RWPE2 (cell line): Measurements from ENCODE around the gene NCAPH2.
A peak's percentile ranks its signal among the peaks of the same experiment; 100 is the strongest.

Experiments
- ATAC-seq: fragments of 200-7000 bp; cut with Tn5 transposase; 3 replicates; pipeline ENCODE4 v1.9.1; 2021; ENCODE audit warnings: low read depth
- DNase-seq: peaks from one replicate; pipeline ENCODE4 v3.0.0-alpha.2; 2020; ENCODE audit warnings: low spot score
- H3K27ac ChIP-seq: fragments of 450-650 bp; 2 replicates; pipeline ENCODE4 v1.5.1; 2017; ENCODE audit warnings: mild to moderate bottlenecking; ENCODE audit not compliant: poor library complexity, severe bottlenecking
- H3K27me3 ChIP-seq: fragments of 250-450 bp; sonication (Bioruptor Pico); 2 replicates; pipeline ENCODE4 v1.5.1; 2021; ENCODE audit warnings: mild to moderate bottlenecking, moderate library complexity; ENCODE audit not compliant: insufficient read depth, poor library complexity, severe bottlenecking
- H3K36me3 ChIP-seq: fragments of 250-450 bp; sonication (Bioruptor Pico); 2 replicates; pipeline ENCODE4 v1.5.1; 2020; ENCODE audit warnings: low read depth, mild to moderate bottlenecking, moderate library complexity
- H3K4me1 ChIP-seq: fragments of 250-450 bp; sonication (Bioruptor Pico); 2 replicates; pipeline ENCODE4 v1.5.1; 2021; ENCODE audit warnings: mild to moderate bottlenecking, moderate library complexity; ENCODE audit not compliant: insufficient read depth, poor library complexity, severe bottlenecking
- H3K4me3 ChIP-seq: fragments of 250-450 bp; sonication (Bioruptor Pico); 2 replicates; pipeline ENCODE4 v1.5.1; 2021; ENCODE audit warnings: mild to moderate bottlenecking, moderate library complexity; ENCODE audit not compliant: severe bottlenecking
- H3K9me3 ChIP-seq: fragments of 250-450 bp; sonication (Bioruptor Pico); 2 replicates; pipeline ENCODE4 v1.5.1; 2021; ENCODE audit warnings: mild to moderate bottlenecking, moderate library complexity; ENCODE audit not compliant: severe bottlenecking
- CTCF ChIP-seq: fragments of 450-650 bp; IDR thresholded peaks from one replicate; pipeline ENCODE4 v1.5.1; 2017; ENCODE audit warnings: mild to moderate bottlenecking, moderate library complexity; ENCODE audit not compliant: poor library complexity, severe bottlenecking

NCAPH2 gene

DNA sequence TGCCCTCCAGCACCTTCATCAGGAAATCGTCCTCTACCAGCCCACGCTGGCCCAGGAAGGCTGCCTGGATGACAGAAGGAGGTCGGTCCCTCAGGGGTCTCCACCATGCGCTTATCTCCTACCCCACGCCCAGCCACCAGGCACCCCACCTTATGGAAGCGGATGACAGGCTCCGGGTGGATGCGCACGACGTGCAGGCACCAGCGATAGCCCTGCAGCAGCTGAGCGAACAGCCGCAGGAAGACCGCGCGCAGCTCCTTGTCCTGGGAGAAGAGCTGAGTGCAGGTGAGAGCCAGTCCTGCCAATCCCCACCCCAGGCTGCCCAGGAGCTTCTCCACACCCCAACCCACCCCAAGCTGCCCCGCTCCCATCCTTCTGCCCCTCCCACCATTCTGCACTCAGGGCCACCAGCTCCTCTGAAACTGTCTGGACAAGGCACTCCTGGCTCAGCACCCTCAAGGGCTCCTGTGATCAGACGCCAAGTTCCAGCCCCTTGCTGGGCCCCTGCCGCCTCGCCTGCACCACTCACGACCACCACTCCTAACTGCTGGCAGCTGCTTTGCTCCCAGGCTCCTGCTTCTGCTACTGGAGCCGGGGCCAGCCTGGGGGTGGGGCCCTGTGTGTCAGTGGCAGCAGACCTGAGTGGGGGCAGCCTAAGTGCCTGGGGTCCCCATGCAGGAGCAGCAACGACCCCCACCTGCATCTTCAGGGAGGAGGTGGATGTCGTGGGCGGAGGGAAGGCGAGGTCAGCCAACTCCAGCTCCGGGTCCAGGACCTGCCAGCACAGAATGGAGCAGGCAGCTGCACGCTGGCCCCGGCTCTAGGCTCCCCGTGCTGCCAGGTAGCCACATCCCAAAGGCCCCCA is 42.7 kb upstream of the NCAPH2 start:
- DNase-seq (no peak), ATAC-seq (no peak)
- Histone ChIP-seq H3K4me1 (peaks cover 12% of the 10 kb centered on the region), H3K27me3 (no peaks in the 10 kb centered on the region), H3K4me3 (no peak overlapping the region), H3K36me3 (peaks cover 55% of the 10 kb centered on the region), H3K9me3 (no peaks in the 10 kb centered on the region), H3K27ac (no peak overlapping the region)
- TF ChIP-seq CTCF, result no peak

DNA sequence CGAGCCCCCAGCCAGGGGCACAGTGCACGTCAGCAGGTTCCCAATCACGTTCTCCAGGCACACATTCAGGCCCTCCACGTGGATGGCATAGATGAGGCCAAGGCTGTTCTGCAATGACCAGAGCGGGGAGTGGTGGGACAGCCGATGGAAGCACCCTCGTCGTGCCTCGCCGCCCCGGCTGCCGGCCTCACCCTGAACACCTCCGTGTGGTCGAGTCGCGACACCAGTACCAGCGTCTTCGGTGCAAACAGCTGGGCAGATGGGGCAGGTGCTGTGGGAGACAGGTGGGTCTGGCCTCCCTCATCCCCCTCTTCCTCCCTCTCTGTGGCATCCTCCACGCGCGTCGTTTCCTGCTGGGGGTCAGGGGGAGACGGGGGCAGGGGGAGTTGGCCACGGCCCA is 40.7 kb upstream of the NCAPH2 start:
- Histone ChIP-seq H3K36me3 (peaks cover 37% of the 10 kb centered on the region), H3K9me3 (no peaks in the 10 kb centered on the region), H3K27me3 (no peaks in the 10 kb centered on the region), H3K27ac (no peak overlapping the region), H3K4me1 (peaks cover 17% of the 10 kb centered on the region), H3K4me3 (no peak overlapping the region)
- DNase-seq (no peak), ATAC-seq (no peak)
- TF ChIP-seq CTCF, result no peak

- H3K27ac ChIP-seq, result no peak overlapping the region
- DNase-seq (no peak), ATAC-seq (no peak)
- no peaks in the 10 kb centered on the region for H3K27me3 ChIP-seq
- H3K36me3 ChIP-seq, result peaks cover 37% of the 10 kb centered on the region
- TF ChIP-seq CTCF, result no peak
- peaks cover 17% of the 10 kb centered on the region for H3K4me1 ChIP-seq
- no peak overlapping the region for H3K4me3 ChIP-seq
- H3K9me3 ChIP-seq, result no peaks in the 10 kb centered on the region
Measured at GRCh38 chr22:50467773-50468440, 40.1 kb upstream of the NCAPH2 start.

DNA sequence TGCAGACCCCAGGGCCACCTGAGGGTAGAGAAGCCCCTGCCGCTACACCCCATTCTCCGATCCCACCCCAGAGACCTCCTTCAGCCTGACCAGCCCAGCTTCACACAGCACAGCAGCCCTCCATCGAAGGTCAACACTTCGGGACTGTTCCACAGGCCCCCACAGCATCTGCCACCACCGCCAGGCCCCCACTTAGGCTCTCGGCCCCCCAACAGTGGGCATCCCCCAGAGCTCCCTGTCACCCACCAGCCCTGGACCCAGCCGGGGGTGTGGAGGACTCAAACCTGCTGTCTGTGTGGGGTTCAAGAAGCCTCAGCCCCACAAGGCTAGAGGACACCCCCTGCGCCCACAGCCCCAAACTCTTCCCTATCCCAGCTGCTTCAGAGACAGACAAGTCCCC is 39.4 kb upstream of the NCAPH2 start:
- TF ChIP-seq CTCF, result no peak
- peak overlapping the region; percentile 62 for H3K27ac ChIP-seq
- H3K27me3 ChIP-seq, result no peaks in the 10 kb centered on the region
- ATAC-seq (no peak), DNase-seq (no peak)
- peaks cover 37% of the 10 kb centered on the region for H3K36me3 ChIP-seq
- H3K4me3 ChIP-seq, result no peak overlapping the region
- H3K9me3 ChIP-seq, result no peaks in the 10 kb centered on the region
- H3K4me1 ChIP-seq, result peaks cover 21% of the 10 kb centered on the region
